IMR-90 (cell line): ENCODE results near the gene MXD4.

Experiments
- CEBPB ChIP-seq: IDR thresholded peaks from 2 replicates; pipeline ENCODE4 v1.6.1; 2012; ENCODE audit warnings: low read depth, low read length, improper control_type of control experiment
- CTCF ChIP-seq: conservative IDR thresholded peaks from 2 replicates; pipeline ENCODE4 v1.5.1; 2012; ENCODE audit warnings: mild to moderate bottlenecking, low read depth, low read length, improper control_type of control experiment
- POLR2A ChIP-seq: IDR thresholded peaks from 2 replicates; pipeline ENCODE4 v1.6.1; 2012; ENCODE audit warnings: mild to moderate bottlenecking, low read depth, low read length
- RAD21 ChIP-seq: IDR thresholded peaks from 2 replicates; pipeline ENCODE4 v1.6.1; 2012; ENCODE audit warnings: low read length, improper control_type of control experiment

- TF ChIP-seq CTCF (no peak), POLR2A (no peak), RAD21 (no peak), CEBPB (no peak)
Measured at GRCh38 chr4:2241003-2241402, 20.9 kb downstream of the MXD4 start.
